RCC 7860 (cell line): ENCODE measurements around the gene PROK1.

Experiments
- DNase-seq: peaks from one replicate; pipeline ENCODE4 v3.0.0-alpha.2; 2015; ENCODE audit warnings: low spot score
- FAIRE-seq: peaks from 2 replicates; lab custom pipeline; 2012; peaks lifted over from hg19 to GRCh38; lab: Jason Lieb, UNC

The PROK1 gene

GRCh38 chr1:110464340-110464739, 13.4 kb downstream of the PROK1 start:
- DNase-seq (no peak), FAIRE-seq (no peak)

- FAIRE-seq (no peak), DNase-seq (no peak)
Observed at GRCh38 chr1:110465038-110465813, 14.3 kb downstream of the PROK1 start.

DNA sequence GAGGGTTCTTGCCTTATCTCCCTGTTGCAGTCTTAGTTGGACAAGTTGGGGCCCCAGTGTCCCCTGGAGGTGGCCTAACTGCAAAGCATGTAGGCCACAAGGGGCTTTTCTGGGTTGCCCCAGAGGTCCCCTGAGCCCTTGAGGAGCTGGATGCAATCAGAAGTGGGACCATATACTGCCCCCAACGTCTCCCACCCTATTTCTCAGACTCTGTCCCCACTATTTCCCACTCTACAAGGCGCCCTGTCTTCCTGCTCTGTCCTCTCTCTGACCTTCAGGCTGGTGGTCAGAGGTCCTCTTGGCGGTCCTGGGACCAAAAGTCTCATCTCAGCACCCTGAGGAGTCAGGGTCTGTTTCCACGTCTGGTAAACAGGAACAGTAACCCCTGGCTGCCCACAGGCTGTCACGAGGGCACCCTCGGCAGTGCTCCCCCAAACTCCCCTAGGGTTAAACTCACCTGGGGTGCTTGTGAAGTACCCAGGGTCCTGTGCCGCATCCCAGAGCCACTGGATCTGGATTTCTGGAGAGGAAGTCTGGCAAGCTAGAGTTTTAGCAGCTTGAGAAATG, 14.9 kb downstream of the PROK1 start:
- DNase-seq (no peak), FAIRE-seq (no peak)

- DNase-seq (no peak), FAIRE-seq (no peak)
Observed at GRCh38 chr1:110466646-110467280, 15.8 kb downstream of the PROK1 start.

DNA sequence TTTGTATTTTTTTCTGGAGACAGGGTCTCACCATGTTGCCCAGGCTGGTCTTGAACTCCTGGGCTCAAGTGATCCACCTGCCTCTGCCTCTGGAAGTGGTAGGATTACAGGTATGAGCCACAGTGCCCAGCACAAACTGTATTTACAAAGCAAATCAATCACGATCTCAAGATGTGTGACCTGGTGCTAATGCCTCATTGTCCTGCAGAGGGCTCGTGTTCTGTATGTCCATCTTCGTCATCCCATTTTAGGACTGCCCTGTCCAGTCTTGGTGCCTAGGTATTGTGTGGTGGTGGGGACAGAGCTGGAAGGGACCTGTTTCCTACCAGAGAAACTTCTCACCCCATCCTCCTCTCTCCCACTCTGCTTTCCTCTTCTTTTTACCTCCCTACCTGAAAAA, 20.2 kb downstream of the PROK1 start:
- FAIRE-seq (no peak), DNase-seq (no peak)

DNA sequence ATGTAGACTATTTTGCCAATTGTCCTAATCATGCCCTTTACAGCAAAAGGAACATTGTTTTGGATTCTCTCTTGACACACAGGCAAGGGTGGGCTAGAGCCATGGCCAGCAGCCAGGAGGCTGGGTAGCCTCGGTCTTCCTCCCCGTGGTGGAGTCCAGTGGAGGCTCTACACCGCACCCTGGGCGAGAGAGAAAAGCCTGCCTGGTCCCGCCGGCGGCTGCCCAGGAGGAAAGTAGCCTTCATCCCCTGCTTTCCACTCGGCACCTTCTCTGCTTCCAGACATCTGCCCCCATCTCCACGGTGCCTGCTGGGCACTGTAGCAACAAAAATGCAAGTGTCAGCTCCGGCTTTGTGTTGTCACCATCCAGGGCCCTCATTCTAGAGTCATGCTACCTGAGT, 21.6 kb downstream of the PROK1 start:
- DNase-seq (no peak), FAIRE-seq (no peak)

DNA sequence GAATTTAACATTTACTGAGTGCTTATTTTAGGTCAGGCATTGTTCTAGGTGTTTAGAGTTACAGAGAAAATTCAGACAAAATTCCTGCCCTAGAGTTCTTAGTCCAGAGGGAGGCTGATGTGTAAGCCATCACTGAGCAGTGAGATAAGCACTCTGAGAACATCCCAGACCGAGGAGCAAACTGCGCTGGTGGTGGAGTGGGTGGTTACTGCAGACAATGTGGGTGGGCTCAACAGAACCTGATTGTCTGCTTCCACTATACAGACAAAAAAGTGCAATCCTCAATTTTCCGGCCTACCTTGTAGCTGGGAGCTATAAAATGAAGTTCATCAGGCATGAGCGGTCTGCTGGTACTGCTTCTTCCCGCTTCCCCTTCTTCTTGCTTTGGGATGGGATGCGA, 23.5 kb downstream of the PROK1 start:
- DNase-seq, result no peak
- no peak for FAIRE-seq

DNA sequence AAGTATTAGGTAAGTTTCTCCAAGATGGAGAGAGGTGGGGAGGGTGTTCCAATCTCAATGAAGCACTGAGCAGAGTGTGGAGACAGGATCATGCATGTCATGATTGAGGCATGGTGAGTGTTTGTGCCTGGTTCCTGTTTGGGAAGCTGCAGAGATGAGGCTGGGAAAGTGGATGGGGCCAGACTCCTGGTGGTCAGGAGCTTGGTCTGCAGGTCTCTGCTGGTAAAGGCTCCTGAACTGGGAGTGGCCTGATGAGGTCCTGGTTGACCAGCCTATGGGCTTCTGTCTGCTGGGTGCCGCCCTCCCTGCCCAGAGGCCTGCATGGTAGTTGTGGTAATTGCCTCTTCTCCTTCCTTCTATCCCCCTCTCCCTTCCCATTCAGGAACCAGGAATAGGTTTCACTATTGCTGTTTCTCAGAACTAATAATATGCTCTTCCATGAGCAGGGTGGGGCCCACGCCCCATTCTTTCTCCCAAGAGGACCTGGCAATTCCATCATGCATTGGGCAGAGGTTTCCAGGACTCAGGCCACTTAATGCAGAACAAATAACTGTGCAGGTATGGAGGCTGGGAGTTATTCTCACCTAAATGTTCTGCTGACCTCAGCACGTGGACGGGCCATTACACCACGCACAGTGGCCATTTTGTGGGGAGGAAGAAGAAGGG, 24.5 kb downstream of the PROK1 start:
- no peak for DNase-seq
- no peak for FAIRE-seq

- no peak for FAIRE-seq
- DNase-seq, result no peak
Observed at GRCh38 chr1:110476028-110476765, 25.2 kb downstream of the PROK1 start.

DNA sequence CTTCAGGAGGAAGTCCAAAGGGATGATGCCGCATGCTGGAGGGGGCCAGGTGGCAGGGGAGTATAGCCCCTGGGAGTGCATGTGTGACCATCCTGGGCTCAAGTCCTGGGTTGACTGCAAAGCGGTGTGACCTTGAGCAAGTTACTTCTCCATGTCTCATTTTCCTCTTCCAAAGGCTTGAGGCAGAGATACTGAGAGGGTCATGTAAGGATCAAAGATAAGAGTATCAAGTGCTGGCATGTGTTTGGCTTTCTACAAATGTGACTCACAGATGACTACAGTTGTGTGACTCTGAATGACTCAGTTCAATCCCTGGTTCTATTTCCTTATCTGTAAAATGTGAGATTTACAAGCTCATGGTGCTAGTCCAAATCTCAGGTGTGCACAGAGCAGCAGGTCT, 26.1 kb downstream of the PROK1 start:
- DNase-seq, result peak; percentile 87
- FAIRE-seq, result peak; percentile 94

- DNase-seq, result no peak
- FAIRE-seq, result no peak
Observed at GRCh38 chr1:110477445-110477957, 26.6 kb downstream of the PROK1 start.

GRCh38 chr1:110477967-110478640, 27.2 kb downstream of the PROK1 start:
- FAIRE-seq, result no peak
- DNase-seq, result no peak

DNA sequence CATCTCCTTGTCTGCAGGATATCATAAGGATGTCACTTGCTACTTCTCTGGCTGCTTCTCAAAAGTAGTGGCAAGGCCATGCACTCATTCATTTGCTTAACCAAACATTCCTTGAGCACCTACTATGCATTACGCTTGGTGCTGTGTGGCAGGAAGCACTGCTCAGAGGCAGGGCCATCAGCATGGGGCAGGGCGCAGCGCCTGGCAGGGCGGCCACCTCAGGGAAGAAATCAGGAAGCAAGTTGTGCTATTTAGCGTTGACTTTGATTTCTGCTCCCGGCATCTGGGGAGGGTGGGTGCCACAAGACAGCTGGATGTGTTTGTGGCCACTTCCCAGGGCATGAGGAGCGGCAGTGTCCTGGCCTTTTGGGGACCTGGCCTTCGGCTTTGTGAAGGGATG, 27.9 kb downstream of the PROK1 start:
- no peak for DNase-seq
- FAIRE-seq, result no peak

- DNase-seq (no peak), FAIRE-seq (no peak)
Observed at GRCh38 chr1:110480356-110481096, 29.6 kb downstream of the PROK1 start.

GRCh38 chr1:110481968-110482623, 31.1 kb downstream of the PROK1 start:
- no peak for DNase-seq
- FAIRE-seq, result no peak

DNA sequence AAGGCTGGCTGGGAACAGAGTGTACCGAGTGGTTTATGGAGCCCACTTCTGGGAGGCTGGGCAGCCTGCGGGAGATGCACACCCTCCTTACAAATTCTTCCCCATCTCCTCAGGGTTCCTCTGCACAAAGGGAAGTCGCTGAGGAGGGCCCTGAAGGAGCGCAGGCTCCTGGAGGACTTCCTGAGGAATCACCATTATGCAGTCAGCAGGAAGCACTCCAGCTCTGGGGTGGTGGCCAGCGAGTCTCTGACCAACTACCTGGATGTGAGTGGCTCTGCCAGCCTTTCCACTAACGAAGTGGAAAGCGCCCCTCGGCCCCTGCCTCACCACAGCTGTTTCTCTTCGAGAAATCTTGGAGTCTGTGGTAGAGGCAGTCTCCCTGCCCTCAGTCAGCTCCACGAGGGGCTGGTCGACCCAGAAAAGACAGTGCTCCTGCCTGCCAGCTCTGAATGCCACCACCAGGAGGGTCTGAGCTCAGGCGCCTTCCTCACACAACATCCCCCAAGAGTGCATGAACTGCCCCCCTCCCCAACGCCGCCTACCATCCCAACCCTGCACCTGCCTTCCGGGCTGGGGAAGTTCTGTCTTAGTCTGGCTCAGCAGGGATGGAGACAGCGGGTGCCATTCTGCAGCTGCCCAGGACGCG, 31.8 kb downstream of the PROK1 start:
- FAIRE-seq (no peak), DNase-seq (no peak)

DNA sequence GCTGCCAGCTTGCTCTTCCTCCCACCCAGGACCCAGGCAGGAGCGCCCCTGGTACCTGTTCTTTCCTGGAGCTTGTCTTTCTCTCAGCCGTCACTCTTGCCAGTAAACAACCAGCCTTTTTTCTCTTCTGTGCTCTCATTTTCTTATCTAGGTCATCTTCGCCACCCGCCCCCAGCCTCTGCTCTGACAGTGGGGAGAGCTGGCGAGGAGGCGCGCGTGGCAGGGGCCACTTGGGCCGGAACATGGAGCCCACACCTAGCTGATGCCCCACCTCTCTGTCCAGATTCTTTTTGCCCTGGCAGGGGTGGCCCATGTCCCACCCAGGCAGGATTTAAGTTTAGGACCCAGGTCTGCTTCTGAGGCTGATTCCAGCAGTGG, 32.3 kb downstream of the PROK1 start:
- FAIRE-seq, result no peak

GRCh38 chr1:110484801-110485200, 33.9 kb downstream of the PROK1 start:
- DNase-seq (no peak), FAIRE-seq (no peak)

More for the DNA sequence above, 32.3 kb downstream of the PROK1 start:
- no peak for DNase-seq

DNA sequence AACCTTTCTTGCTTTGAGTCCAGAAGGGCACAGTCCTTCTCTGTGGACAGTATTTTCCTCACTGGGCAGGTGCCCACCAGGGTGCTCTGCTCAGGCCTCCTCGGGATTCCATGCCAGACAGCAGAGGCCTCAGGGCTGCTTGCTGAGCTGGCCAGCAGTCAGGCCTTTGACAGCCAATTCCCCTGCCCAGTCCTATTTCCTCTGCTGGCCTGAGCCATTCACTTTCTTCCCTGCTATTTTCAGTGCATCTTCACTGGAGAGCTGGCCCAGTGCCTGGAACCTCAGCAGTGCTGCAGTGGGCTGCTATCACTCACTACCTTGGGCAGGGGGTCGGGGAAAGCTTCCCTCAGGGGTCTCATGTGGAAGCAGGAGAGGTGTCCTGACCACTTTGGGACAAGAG, 34.8 kb downstream of the PROK1 start:
- no peak for DNase-seq
- FAIRE-seq, result no peak
